ENCODE measurements around the gene SNN.

The SNN gene

DNA sequence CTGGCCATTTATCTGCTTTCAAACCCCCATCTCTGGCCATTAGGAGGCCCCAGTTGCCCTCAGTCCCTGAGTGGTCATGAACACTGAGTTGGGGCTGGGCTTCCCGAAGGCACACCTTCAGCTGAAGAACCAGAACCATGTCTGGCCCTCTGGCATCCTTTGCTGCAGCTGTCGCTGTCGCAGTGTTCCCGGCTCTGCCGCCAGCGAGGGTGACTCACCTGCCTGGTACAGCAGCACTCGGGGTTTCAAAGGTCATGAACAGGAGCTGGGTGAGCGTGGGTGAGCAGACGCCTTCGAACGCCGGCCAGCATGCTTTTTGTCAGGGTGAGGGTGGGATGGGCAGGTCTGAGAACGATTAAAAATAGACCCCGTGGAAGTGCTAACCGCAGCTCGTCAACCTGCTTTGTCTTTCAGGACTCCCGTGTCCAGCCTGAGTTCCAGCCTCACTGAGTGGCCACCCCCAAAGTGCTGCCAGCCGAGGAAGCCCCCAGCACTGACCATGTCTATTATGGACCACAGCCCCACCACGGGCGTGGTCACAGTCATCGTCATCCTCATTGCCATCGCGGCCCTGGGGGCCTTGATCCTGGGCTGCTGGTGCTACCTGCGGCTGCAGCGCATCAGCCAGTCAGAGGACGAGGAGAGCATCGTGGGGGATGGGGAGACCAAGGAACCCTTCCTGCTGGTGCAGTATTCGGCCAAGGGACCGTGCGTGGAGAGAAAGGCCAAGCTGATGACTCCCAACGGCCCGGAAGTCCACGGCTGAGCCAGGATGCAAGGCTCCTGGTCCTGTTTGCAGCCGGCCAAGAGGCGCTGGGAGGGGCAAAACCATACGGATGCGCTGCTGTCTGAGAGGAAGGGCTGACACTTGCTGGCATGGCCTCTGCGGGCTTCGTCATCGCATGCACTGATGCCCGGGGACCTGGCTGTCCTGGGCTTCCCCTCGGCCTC lies 7.6 kb downstream of the SNN start:
- TF ChIP-seq, protein P1, sequence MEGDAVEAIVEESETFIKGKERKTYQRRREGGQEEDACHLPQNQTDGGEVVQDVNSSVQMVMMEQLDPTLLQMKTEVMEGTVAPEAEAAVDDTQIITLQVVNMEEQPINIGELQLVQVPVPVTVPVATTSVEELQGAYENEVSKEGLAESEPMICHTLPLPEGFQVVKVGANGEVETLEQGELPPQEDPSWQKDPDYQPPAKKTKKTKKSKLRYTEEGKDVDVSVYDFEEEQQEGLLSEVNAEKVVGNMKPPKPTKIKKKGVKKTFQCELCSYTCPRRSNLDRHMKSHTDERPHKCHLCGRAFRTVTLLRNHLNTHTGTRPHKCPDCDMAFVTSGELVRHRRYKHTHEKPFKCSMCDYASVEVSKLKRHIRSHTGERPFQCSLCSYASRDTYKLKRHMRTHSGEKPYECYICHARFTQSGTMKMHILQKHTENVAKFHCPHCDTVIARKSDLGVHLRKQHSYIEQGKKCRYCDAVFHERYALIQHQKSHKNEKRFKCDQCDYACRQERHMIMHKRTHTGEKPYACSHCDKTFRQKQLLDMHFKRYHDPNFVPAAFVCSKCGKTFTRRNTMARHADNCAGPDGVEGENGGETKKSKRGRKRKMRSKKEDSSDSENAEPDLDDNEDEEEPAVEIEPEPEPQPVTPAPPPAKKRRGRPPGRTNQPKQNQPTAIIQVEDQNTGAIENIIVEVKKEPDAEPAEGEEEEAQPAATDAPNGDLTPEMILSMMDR (IDR thresholded peaks at IDR 0.05; ENCODE audit: low read depth, low read length): no peak
- no peak for DNase-seq (ENCODE audit: low read depth in 2 of 2)
- no peak overlapping the region for H3K4me3 ChIP-seq (replicated peaks in 1 of 2; ENCODE audit: low read depth in 2 of 2, low read length in 2 of 2)

DNA sequence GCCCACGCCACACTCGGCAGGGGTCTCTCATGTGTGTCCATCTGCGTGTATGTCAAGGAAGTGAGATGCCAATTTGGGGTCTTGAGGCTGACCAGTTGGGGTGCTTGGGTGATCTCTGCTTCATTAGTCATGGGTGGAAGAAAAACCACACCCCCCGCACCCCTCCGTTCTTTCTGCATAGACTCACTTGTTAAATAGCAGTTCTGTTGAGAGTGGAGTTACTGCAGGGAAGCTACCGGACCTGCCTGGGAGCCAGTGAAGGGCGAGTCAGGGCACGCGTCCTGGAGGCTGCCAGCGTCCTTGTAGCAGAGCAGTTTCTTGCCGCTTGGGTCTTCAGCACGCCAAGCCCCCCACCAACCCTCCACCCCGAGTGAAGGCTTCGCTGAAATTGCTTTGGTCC lies 8.5 kb downstream of the SNN start:
- TF ChIP-seq, protein P1 (IDR thresholded peaks at IDR 0.05; ENCODE audit: low read depth, low read length): no peak
- no peak overlapping the region for H3K4me3 ChIP-seq (replicated peaks in 1 of 2; ENCODE audit: low read depth in 2 of 2, low read length in 2 of 2)
- DNase-seq (ENCODE audit: low read depth in 2 of 2): no peak

DNA sequence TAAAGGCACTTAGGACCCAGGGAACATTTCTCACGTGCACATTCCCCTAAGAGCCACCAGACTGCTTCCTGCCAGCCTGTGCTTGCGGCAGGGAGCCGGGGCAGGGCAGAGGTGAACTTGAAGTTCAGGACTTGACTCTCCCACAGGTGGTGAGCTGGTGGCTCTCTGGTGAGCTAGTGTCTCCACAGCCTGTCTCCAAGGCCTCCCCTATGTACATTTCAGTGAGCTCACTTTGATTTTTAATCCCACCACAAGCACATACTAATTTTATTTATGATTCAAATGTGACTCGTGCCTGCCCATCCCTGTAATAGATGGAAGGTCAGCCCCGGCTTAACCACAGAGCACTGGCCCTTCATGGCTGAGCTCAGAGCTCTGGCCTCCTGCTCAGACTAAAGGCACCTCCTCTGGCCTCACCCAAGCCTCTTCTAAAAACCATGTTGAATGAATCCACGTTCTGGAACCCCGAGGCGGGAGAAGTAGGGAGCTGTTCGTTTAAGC lies 9.2 kb downstream of the SNN start:
- TF ChIP-seq, protein P1 (IDR thresholded peaks at IDR 0.05; ENCODE audit: low read depth, low read length): no peak
- no peak overlapping the region for H3K4me3 ChIP-seq (replicated peaks in 1 of 2; ENCODE audit: low read depth in 2 of 2, low read length in 2 of 2)
- no peak for DNase-seq (ENCODE audit: low read depth in 2 of 2)

DNA sequence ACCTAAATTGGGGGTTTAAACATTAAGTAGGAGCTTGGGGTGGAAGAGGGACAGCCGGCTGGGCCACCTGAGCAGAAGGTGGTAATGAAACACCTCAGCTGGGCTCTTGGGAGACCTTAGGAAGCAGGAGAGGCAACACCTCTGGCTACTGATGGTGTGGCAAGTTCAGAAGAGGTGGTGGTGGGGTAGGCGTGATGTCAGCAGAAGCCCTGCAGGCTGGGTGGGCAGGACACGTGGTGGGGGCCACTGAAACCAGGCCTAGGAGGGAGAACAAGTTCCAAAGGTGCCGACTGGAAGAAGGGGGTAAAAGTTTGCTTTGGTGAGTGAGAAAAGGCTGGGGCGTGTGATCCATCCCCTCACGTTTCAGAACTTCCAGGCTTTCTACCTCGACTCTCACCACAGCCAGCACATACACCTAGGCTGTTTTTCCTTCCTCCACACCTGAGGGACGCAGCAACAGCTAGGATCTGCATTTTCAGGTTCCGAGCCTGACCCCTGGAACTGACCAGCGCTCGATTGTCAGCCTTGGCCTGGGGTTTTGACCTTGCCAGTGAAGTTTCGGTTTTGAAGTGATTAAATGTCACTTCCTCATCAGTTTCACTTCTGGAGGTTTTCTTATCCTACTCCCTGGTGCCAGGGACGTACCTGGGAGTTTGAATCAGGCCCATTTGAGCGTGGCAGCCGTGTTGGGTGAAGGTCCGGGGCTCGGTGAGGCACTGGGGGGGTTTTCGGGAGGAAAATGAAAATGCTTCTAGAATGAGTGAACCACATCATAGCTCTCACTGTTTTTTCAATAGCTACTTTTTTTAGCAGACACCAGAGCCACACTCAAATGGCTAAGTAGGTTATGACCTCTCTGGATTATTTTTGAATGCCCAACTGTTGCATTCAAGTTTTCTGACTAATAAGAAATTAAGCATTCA lies 10.0 kb downstream of the SNN start:
- H3K4me3 ChIP-seq (replicated peaks in 1 of 2; ENCODE audit: low read depth in 2 of 2, low read length in 2 of 2): no peak overlapping the region
- DNase-seq (ENCODE audit: low read depth in 2 of 2): no peak
- TF ChIP-seq, protein P1 (IDR thresholded peaks at IDR 0.05; ENCODE audit: low read depth, low read length): no peak

DNA sequence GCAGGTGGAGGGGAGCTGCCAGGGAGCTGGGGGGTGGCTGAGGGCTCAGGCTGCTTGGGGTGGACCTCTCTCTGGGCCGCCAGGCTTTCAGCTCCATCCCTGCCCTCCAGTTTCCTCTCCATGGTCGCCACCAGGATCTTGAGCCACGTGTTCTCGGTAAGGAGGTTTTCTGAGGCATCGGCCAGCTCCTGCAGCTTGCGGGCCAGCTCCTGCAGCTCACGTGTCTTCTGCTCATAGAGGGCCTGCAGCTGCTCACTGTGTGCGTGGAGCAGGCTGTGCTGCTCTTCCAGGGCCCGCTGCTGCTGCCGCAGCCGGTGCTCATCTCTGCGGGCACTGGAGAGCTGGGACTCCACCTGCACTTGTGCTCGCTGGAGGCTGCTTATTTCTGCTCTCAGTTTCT lies 11.0 kb downstream of the SNN start:
- TF ChIP-seq, protein P1 (IDR thresholded peaks at IDR 0.05; ENCODE audit: low read depth, low read length): no peak
- no peak for DNase-seq (ENCODE audit: low read depth in 2 of 2)
- no peak overlapping the region for H3K4me3 ChIP-seq (replicated peaks in 1 of 2; ENCODE audit: low read depth in 2 of 2, low read length in 2 of 2)

DNA sequence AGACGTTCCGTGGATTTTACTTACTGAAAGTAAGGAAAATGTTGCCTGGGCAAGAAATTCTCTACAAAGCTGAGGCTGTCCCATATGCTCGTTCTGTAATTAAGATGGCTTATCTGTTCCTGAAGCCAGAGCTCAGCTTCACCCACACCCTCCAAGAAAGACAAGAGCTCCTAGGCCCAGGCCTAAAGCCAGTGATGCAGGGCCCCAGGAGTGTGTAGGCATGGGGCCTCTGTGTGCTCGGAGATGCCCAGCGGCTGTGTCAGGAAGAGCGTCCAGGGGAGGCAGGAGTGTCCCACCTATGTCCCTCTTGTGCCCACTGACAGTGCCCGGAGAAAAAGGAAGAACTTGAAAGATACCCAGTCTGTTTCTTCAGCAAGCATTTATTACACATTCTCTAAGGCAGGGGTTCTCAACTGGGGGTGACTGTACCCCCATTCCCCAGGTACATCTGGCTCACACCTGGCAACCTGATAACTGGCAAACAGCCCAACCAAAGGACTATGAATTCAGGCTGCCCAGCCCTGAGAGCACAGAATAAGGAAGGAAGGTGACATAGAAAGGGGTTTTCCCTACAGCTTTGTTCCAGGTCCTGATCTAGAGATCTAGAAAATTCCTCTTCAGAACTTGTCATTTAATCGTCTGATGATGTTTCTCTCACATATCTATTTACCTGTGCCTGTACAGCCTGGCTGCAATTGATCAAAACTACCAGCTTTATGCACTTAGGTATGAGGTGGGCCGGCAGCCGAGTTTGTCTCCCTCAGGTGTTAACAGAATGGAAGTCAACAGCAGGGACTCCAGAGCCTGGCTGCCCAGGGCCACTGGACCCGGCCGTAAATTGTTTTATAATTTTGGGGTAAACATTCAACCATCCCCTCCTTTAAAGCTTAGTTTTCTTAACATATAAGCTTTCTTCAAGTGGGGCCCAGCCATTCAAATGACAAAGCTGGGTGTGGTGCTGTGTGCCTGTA lies 12.0 kb downstream of the SNN start:
- no peak overlapping the region for H3K4me3 ChIP-seq (replicated peaks in 1 of 2; ENCODE audit: low read depth in 2 of 2, low read length in 2 of 2)
- no peak for DNase-seq (ENCODE audit: low read depth in 2 of 2)
- TF ChIP-seq, protein P1 (IDR thresholded peaks at IDR 0.05; ENCODE audit: low read depth, low read length): no peak

Measured in cardiac fibroblast (primary cell).